Activated T-cell treated with anti-CD3 and anti-CD28 coated beads for 48 hours (primary cell): ENCODE measurements around the gene RPA3.

ENCODE experiments used
- DNase-seq: peaks from one replicate; pipeline ENCODE4 v3.0.0-alpha.2; 2020; ENCODE audit warnings: low read depth

Gene RPA3

DNA sequence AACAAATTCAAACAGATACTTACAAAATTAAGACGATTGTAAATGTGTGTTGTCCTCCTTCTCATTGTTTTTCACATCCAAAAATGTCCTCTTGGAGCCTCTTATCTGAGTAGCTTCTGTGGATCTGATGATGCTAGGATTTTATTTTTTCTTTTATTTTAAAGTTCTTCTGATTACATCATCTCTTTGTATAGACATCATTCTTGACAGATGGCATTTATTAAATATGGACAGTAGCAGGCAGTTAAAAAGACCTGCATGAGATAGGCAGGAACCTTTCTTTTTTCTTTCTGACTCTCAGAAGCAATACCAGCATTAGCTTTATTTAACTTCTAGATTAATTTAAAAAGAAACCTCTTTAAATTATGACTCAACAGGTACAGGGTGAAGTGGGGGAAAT lies at the start of gene RPA3:
Gene RPA3 (minus strand): TSS at position 116 of the 400 bp plus-strand sequence. CDS start 78,189 bp downstream, outside the sequence.
- no peak for DNase-seq

DNA sequence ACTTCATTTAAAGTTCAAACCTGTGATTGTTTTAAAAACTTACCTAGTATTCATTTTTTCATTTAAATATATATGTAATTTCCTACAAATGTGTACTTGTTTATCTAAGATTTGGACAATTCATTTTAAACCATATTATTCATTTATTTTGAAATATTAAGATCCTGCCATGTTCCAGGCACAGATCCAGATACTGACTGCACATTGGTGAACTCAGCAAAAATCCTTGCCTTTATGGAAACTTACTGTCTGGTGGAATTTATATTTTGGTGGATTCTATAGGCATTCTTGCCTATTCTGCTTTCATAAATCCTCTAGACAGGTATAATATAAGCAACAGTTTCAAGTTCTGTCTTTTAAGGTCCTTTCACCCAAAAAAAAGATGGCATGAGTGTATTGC lies 48.3 kb upstream of the RPA3 start:
- DNase-seq = no peak

DNA sequence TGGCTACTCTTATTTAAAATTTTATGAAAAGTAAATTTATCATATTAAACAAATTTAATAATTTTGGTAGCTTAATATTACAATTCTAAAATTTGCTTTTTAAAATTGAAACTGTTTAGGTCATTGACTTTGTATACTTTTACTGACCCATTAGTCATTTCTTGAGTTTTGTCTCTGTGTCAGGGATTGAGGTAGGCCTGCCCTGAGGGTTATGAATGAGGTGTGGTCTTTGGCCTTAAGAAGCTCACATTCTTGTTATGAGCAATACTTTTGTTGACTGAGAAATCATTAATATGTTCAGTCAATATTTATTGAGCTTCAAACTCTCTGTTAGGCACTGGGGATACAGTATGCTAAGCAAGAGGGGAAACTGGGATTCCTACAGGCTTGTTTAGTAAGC lies 47.0 kb upstream of the RPA3 start:
- no peak for DNase-seq

DNA sequence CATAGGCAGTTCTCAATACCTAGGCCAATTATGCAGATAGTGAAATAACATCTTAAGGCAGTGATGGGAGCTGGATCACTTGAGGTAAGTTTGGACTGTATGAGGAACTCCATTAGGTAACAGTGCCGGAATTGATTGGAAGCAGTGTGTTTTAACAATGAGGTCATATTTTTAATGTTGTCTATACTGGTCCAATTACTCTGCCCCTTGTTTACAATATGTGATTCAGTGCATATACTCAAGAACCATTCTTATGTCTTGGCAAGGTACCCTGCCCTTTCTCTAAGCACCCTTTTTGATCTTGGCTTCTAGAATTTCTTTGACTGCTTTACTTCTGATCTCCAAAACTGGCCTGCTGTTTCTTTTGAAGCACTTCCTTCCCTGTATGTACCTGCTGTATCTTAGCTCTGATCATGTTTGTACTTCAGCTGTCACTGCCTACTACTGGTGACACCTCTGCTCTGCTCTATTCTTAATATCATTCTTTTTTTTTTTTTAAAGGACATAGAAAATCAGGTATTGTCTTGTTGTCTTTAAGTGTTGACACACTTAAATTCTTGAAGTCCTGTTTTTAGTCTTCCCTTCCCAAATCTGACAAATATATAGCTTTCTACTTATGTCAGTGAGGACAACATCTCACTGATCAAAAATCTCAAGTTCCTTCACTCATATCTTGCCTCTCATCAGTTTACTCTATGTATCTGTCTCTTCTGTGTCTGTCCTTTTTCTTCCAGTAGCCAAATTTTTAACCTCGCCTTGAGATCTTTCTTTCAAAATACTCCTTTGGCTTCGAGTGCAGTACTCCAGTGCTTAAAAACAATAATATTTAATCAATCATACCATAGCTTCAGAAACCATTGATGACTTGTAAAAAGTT lies 46.4 kb upstream of the RPA3 start:
- DNase-seq = no peak

DNA sequence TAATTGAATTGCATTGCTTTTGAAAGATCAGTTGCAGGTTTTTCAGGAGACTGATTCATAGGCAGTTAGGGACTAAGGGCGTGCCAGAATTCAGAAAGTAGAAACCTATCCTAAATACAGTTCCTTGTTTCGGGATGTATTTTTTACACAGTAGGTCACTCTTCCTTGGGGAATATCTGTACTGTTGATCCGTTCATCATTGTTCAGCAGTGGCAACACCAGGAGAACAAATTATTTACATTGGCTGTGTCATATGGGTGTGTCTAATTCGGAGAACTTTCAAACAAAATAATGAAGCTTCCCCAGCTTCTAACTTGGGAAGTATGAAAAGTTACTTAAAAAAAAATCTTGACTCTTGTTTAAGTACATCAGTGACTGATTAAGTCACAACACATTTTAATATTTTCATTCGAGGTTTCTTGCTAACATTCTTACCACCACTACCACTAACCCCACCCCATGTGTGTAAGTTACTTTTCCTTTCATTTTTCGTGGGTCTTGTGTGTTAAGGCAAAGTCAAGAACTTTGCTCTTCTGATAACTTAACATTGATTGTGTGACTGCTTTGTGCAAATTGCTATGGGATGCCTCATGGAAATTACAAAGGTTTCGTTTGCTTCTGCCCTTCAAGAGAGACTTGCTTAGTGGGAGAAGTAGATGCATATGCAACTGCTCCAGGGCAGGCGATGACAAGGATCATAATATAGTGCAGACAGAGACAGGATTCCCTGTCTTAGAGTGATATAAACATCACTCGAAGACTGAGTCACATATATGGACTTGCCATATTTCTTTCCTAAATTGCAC lies 43.8 kb upstream of the RPA3 start:
- DNase-seq = no peak

DNA sequence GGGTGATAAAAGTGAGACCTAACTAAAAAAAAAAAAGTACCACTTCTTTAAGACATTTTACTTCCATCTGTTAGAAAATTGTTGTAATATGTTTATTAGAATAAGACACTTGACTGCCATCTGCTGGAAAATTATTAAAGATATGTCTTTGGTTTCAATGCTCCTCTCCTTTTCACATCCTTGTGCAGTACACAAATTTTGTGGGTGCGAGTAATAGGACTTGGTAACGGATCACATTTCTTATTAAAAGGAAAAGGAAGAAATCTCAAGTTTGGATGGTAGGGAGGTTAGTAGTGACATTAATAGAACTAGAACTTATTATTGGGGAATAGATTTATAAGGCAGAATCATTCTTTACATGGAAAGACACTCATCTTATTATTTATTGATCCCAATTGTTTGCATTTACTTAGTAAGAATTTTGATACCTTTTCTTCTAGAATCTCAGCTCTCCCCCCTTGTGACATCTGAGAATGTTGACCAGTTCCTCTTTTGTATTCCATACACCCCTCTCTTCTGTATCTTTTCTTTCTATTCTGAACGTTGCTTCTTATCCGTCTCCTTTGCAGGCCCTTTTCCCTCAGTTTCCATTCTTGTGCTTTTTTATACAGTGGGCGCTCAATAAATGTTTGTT lies 43.0 kb upstream of the RPA3 start:
- no peak for DNase-seq

DNA sequence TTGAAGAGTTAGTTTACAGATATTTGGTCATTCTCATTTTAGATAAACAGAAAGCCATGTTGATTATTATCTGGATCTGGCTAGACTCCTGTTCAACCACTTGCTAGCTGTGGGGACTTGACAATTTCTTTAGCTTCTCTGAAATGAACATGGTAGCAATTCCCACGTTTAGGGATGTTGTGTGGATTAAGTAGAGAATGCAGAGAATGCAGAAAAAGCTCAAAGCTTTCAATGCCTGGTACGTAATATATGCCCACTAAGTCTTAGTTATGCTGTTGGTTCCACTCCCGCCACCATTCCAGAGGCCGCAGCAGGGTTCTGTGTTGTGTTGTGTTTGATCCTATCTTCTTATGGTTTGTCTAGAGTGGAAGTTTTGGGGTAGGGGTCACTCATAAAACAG lies 39.2 kb upstream of the RPA3 start:
- DNase-seq = no peak

DNA sequence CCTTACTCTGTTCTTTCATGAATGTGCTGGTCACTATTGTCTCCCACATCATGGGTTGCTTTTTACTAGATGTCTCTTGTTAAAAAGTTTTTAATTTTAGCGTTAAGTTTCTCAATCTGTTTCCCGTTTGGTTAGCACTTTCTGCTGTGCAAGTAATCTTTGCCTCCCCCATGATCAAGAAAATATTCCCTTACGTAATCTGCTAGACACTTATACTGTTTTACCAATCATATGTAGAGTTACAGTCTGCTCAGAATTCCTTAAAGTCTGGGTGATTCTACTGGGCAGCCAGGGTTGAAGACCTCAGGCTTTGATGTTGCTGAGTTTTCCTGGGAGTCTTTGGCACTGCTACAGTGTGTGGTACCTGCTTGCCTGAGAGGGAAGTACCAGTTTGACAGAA lies 38.2 kb upstream of the RPA3 start:
- no peak for DNase-seq

DNA sequence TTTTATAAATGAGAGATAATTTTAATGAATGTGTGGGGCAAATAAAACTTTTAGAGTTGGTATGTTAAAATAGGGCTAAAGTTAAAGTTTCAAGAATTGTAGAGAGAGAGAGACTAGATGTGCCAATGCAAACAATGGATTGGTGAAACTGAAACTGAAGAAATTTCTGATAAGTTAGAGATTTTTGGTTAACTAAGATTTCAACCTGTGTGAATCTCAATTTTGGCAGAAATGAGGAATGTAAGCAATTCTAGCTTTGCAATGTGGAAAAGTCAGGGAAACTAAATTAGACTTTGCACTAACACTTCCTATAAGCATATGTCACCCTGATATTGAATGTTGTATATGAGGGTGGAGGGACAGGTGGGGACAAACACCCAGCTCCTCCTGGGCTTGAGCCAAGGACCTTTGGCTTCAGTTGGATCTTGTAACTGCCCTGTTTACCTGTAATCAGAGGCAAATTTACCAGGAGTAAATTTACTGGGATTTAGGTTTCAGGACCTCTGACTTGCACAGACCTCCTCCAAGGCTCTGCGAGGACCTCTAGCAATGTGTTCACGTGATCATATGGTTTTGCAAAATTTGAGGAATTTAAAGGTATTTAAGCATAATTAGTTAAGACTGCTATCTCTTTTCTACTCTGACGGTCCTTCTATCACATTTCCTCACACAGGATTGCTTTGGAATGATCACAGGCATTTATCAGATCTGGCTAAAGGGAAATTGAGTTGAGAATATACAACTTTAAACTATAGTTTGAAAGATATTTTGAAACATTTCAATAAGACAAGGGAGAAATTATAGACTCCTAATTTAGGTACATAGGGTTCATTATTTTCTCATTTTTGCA lies 33.1 kb upstream of the RPA3 start:
- no peak for DNase-seq

DNA sequence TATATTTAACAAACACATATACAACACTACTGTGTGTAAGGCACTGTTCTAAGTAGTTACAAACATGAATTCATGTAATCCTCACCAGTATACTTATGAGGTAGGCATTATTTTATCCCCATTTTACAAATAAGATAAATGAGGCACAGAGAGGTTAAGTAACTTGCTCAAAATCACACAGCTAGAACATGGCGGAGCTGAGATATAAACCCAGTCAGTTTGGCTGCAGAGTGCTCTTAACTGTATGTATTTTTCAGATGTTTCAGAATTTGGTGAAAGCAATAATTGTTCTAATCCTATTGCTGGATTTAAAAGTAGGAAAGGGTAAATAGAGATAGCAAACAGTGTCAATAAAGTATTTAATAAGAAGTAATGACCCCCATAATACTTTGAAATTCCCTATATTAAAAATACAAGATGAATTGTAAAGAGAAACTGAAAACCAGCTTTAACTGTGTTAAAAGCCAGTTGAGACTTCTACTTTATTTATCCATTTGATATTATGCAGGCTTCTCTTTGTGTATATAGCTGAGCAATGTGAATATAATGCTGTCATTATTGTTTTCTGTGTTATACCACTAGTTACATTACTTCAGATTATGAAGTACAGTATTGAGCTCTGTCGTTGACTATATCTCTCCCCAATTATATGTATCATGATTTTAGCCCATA lies 32.3 kb upstream of the RPA3 start:
- DNase-seq = no peak

DNA sequence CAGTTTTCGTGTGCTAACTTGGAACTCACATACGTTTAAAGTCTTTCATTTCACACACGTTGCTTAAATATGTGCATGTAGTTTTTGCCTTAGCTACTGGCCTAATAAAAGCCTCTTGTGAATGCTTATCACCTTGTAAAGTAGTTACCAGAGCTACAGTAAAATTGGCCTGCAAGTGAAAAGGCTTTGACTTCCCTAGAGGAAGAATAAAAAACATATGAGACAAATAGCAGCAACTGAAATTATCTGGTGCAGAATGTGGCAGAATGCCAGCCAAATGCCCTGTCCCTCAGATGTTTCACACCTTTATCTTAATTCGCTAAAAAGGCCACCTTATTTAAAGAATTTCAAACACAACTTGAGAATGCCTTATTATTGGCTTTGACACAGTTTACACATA lies 28.1 kb upstream of the RPA3 start:
- no peak for DNase-seq

DNA sequence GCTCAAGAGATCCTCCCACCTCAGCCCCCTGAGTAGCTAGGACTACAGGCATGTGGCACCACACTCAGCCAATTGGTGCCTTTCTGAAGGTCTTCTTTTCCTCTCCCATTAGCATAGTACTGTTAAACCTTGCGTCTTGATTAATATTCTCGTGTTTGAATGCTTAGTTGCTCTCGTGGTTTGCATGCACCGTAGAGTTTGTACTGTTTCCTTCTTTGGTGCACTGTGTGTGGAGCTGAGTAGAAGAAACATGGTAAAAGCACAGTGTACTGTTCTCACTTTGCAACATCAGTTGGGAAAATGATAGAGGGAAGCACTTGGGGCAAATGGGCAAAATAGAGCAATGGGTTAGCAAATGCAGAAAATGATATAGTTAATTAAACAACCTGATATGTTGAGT lies 27.6 kb upstream of the RPA3 start:
- no peak for DNase-seq

DNA sequence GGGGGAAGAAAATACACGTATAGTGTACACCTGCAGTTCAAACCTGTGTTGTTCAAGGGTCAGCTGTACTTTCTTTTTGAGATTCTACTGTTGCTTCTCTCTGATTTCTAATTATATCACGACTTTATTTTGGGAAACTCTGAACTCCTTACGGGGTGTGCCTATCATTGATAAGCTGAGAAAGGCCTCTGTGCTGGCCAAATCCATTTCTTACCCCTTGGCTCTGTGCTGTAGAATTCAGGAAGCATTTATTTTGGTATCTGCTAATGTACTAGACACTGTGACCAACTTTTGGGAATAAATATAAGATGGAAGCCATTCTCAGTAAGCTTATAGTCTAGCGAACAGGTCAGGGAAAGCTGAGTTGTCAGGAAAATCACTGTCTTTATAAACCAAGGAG lies 26.9 kb upstream of the RPA3 start:
- no peak for DNase-seq

DNA sequence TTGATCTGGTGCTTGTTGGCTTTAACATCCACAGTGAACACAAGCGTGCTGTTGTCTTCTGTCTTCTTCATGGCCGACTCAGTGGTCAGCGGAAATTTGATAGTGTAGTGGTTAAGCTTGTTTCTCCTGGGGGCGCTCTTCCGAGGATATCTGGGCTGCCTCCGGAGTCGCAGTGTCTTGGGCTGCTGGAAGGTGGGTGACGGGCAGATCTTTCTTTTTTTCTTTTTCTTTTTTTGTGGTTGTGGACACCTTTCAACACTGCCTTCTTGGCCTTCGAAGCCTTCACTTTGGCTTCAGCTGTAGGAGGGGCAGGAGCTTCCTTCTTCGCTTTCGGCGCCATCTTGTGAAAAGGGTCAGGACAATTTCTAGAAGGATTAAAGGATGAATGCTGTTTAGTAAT lies 23.8 kb upstream of the RPA3 start:
- no peak for DNase-seq

DNA sequence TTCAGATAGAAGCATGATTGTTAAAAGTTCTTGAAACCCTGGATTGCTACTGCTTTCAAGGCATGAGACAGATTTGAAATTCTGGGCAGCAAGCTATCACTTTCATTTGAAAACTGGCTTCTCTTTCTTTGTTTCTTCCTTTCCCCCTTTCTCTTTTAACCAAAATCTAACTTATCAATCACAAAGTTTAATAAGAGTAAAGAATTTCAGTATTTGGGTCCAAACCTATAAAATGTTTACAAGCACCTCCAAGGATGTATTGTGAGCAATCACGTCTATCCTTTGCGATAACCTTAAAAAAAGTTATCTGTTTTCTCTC lies 21.6 kb upstream of the RPA3 start:
- DNase-seq = no peak

DNA sequence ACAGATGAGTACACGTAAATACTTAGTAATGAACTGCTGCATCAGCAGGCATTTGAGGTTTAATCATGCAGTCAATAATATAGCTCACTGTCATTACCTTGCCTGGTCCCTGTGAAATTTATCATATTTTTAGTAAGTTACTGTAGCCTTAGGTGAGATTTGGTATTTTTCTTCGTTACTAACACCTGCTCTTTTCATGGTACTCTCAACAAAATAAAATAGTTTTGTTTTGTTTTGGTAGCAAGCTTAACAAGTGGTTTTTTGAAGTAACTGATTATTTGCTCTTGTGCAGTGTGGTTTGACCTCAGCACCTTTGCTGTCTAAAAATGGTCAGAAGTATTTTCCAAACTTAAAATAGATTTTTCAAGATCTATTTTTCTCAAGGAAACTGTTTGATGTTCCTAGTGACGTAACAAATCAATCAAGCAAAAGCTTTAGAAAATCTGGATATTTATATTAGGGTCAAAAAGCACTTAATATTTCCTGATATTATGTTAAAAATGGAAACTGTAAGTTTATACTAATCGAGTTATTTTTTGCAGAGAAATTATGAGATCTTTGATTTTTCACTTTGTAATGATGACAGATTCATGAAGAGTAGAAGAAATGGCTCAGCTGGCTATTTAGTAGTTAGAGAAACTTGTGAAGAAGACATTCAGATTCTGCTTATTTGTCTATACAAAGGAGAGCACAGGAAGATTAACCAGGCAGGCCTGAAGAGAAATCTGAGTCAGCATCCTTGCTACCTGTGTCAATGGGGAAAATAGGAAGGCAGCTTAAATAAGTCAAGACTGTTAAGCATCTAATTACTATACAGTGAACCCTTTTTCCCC lies 21.0 kb upstream of the RPA3 start:
- no peak for DNase-seq

DNA sequence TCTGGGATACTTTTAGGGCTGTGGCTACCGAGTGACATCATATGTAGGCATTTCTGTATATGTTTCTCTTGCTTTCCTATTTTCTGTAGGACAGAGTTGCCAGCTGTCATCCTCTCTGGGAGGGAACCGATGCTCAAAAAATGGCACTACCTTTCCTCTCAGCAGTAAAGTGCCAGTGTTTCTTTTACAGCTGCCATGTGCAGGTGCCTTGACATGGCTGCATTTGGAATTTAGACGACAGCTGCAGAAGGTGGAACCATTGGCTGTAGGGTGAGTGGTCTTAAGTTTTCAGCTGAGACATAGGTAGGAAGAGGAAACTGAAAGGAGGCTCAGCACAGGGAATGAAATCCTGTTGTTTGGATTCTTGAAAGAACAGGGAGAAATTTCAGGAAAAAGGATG lies 20.2 kb upstream of the RPA3 start:
- no peak for DNase-seq

DNA sequence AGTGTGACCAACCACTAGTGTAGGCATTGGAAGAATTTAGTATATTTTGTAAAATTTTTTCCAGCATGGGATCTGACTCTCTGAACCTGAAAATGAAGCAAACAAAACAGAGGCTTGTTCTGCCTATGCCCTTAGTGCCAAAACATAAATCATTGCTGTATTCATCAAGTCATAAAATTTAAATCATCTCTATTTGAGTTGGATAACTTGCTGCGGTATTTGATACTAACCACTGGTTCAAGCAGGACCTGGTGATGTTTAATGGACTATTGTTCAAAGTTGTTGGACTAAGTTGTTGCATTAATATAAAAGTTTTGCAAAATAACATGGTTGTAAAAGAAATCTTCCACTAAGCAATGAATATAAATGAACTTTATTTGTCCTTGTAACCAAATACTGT lies 19.8 kb upstream of the RPA3 start:
- DNase-seq = no peak

DNA sequence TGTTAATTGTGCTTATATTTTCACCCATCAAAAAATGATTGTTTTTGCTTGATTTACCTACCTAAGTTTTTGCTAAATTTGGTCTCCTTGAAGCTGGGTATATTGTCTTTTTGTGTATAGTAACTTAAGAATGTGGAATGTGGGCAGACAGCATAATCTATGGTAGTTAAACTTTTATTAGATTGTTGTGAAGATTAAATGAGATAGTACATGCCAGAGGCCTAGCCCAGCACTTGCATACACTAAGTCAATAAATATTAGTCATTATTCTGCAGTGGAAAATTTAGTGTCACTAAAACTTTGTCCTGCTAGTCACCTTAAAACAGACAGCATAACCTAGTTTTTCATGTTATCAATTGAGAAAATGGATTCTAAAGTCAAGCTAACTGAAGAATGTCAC lies 19.3 kb upstream of the RPA3 start:
- no peak for DNase-seq

DNA sequence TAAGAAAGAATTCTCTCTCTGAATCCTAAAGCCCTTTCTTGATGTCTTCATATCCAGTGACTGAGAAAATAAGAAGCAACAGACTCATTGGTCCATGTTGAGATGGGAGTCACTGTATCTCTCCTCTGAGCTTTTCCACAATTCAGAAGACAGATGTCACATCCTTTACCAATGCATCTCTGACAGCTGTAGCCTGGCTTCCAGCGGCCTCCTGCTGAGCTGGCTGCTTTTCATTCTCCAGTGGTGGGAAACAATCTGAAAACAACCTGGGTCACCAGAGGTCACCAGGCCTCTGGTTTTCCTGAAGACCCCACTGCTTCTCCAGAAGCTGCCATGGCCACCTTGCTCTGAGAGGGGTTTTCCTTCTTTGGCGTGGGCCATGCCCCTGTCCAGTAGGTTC lies 18.3 kb upstream of the RPA3 start:
- DNase-seq = no peak
